ENCODE results near the gene CTSW.
A peak's percentile ranks its signal among the peaks of the same experiment; 100 is the strongest.

The CTSW gene

GRCh38 chr11:65867284-65868071 lies 12.2 kb upstream of the CTSW start:
- DNase-seq (ENCODE audit: low read depth), result no peak

DNA sequence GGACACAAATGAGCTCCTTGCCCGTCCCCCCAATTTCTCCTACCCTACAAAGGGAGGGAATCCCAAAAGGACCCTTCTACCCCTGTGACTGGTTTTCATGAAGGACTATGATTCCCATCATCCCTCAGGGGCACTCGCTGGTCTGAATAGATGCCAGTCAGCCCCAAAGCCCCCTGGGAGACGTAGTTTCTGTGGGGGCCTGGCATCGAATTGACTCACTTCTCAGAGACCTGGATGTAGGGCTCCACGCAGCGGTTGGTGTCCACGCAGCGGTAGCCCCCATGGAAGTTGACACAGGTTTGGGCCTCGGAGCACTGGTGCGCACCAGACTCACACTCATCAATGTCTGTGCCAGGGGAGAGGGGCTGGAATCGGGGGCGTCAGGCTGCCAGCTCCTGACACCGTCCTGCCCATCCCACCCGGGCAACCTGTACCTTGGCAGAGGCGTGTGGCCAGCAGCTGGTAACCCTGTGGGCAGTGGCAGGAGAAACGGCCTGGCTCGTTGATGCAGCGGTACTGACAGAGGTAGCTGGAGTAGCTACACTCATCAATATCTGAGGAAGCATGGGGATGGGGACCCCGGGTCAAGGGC lies 11.5 kb upstream of the CTSW start:
- no peak for DNase-seq (ENCODE audit: low read depth)

DNA sequence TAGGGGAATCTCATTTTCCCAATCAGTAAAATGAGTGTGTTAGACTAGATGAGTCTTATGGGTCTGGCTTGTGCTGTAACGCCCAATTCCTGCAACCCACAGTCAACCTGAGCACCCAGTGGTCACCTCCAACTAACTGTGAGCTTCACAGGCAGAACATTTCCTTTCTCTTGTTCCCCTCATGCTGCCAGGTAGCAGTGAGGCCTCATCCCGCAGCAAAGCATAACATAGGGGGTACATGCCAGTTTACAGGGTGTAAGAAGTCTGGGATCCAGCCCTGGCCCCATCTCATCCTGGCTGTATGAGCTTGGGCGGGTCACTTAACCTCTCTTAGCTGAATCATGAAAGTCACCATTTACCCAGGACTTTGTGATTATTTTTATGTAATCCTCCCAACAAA lies 10.7 kb upstream of the CTSW start:
- DNase-seq (ENCODE audit: low read depth), result no peak

DNA sequence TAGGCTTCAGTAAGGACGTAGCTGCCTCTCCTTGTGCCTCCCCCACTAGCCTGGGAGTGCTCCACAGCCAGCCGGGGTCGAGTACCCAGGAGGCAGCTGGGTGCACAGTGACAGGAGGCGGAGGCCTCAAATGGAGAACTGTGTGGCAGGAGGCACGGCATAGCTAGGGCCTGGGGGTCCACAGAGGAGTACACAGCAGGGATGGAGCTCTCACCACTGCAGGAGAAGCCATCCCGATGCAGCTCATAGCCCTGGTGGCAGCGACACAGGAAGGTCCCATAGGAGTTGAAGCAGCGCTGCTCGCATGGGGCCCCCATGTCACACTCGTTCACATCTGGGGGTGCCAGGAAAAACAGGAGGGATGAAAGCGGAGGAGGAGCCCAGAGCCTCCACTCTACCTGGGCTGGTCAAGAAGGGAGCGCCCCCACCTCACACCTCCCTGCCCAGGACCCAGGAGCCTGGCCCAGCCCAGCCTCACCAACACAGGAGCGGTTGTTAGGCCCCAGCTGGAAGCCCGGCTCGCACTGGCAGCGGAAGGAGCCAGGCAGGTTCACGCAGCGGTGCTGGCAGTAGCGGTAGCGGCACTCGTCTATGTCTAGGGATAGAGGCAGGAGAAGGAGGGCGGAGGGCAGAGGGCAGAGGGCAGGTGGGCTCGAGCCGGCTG lies 9.9 kb upstream of the CTSW start:
- DNase-seq (ENCODE audit: low read depth), result no peak

- DNase-seq (ENCODE audit: low read depth), result no peak
Observed at GRCh38 chr11:65870307-65870658, 9.4 kb upstream of the CTSW start.

- no peak for DNase-seq (ENCODE audit: low read depth)
Observed at GRCh38 chr11:65870706-65871681, 8.6 kb upstream of the CTSW start.

DNA sequence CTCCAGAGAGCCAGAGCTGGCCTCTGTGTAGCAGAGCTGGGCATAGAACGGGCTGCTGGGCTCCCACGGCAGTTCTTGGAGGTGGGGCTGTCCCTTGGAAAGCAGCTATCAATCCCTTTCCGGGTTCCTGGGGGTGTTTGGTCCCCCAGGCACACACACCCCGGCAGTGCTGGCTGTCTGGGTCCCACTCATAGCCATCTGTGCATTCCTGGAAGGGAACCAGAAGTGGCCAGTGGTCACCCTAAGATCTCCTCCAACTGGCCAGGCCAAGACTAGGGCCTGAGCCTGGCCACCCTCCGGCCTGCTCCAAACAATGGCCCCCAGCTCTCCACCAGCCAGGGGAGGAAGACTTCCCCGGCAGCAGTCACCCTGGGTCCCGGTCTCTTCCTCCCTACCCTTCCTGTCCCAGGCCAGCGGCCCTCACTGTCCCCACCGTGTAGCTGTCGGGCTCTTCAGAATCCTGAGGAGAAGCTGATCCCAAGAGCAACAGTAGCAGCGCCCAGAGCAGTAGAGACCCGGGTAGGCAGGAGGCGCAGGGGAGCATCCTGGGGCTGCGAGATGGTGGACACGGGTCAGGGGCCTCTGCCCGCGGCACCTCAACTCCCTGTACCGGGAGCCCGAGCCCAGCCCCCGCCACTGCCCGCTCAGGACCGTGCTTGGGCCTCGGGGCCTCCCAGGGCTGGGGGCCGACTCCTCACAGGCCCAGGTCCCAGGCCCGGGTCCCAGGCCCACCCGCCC lies 7.7 kb upstream of the CTSW start:
- peak; percentile 36 for DNase-seq (ENCODE audit: low read depth)

GRCh38 chr11:65872586-65873317 lies 6.9 kb upstream of the CTSW start, which contains the start of gene EFEMP2:
Gene EFEMP2 (minus strand): TSS chr11:65872800. CDS start chr11:65872354, 446 bp downstream.
- no peak for DNase-seq (ENCODE audit: low read depth)

DNA sequence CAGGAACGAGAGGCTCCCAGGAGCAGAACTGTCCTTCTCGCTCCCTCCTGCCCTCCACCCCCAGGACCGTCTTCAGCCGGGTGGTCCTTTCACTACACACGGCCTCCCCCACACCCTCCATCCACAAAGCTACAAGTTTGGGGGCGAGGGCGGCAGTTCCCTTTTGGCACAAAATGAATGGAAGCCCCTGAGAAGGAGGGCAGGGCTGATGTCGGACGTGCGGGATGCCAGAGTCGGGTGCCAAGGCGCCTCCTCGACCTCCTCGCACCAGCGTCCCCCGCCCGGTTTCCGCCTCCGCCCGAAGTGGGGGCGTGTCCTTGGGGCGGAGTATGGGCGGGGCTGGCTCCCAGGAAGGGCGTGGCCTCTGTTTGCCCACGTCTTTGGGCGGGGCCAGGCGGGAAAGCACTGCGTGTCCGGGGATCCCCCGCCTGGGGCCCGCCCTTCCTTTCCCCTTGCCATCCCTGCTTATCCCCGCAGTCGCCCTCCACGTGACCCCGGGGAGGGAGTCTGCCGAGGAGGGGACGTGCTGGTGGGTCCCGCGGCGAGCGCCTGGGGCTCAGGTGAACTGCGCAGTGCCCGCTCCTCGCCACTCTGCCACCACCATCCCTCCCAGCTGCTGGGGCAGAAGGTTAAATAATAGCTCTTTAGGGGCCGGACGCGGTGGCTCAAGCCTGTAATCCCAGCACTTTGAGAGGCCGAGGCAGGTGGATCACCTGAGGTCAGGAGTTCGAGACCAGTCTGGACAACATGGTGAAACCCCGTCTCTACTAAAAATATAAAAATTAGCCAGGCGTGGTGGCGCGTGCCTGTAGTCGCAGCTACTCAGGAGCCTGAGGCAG lies 6.1 kb upstream of the CTSW start:
- peak; percentile 86 for DNase-seq (ENCODE audit: low read depth)

DNA sequence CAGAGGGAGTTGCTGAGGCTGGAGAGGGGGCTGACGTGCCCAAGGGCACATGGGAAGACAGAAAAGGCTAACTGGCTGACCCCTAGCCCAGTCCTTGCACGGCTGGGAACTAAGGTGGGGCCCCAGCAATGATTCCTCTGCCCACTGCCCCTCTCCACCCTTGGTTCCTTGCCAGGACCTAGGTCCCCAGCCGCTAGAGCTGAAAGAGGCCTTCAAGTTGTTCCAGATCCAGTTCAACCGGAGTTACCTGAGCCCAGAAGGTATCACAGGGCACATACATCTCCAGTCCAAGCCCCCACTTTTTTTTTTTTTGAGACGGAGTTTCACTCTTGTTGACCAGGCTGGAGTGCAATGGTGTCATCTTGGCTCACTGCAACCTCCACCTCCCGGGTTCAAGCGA lies 390 bp downstream of the CTSW start:
- no peak for DNase-seq (ENCODE audit: low read depth)

DNA sequence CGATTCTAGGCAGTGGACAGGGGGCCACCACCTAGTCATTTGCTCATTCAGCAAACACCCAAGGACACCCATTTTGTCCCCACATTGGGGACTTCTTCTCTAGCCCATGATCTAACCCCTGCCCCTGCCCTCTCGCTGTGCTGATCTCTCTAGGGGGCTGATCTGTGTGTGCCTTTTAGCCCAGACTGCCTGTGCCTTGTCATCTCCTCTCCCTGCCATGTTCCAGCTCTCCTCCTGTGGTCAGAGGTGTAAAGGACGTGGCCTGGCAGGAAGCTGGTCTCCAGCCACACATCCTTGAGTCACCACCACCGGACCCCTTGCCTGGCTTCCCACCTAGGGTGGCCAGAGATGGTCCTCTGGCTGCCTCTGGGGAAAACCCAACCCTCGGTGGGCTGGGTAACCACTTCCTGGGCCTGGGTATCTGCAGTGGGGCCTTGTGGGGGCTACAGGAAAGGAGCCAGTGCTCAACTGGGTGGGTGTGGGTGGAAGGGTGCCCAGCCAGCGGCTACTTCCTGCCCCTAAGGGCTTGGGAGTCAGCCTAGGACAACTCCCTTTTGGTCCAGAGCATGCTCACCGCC lies 1.3 kb downstream of the CTSW start:
- no peak for DNase-seq (ENCODE audit: low read depth)

GRCh38 chr11:65882120-65883057 lies 2.8 kb downstream of the CTSW start:
- DNase-seq (ENCODE audit: low read depth), result no peak

DNA sequence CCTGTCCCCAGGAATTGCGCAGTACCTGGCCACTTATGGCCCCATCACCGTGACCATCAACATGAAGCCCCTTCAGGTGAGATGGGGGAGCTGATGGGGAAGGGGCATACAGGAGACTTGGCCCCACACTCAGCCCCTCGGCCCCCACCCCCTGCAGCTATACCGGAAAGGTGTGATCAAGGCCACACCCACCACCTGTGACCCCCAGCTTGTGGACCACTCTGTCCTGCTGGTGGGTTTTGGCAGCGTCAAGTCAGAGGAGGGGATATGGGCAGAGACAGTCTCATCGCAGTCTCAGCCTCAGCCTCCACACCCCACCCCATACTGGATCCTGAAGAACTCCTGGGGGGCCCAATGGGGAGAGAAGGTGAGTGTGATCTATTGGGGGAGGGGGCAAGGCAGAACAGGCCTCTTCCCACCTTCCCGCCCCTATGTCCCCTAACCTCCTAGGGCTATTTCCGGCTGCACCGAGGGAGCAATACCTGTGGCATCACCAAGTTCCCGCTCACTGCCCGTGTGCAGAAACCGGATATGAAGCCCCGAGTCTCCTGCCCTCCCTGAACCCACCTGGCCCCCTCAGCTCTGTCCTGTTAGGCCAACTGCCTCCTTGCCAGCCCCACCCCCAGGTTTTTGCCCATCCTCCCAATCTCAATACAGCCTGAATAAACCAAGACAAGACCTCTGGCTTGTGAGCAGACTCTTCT lies 3.6 kb downstream of the CTSW start:
- no peak for DNase-seq (ENCODE audit: low read depth)

DNA sequence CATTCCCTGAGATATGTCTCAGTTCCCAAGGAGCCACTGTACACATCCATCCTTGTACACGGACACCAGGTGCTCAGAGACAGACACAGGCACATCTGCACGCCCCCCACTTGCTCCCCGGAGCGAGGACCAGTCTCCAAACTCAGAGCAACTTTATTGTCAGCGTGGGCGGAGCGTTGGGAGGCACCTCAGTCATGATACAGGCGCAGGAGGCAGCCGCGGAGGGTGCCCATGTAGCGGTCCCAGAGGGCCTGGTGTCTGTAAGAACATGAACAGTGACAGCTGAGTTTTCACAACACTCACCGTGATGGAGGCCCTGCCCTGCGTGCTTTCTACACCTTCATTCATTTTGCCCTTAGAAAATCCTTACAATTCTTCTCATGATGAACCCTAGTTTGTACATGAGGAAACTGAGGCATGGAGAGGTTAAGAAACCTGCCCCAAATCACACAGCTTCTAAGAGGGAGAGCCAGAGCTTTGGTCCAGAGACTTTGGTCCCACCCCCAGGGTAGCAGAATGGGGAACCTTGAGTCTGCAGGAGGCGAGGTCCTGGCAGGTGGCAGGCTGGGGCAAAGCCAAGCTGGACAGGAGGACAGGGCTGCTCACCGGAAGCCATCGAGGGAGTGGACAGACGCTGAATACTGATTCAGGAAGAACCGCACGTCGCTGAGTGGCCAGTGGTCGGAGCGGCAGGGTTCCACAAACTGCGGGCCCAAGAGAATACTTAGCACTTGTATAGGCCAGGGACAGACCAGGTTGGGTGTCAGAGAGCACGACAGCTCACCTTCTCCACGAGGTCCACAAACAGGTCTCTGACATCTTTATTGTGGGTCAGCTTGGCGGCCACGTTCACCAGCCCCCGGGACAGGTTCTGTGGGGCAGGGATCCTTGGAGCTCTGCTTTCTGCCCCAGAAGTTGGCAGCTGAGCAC lies 4.4 kb downstream of the CTSW start:
- no peak for DNase-seq (ENCODE audit: low read depth)

DNA sequence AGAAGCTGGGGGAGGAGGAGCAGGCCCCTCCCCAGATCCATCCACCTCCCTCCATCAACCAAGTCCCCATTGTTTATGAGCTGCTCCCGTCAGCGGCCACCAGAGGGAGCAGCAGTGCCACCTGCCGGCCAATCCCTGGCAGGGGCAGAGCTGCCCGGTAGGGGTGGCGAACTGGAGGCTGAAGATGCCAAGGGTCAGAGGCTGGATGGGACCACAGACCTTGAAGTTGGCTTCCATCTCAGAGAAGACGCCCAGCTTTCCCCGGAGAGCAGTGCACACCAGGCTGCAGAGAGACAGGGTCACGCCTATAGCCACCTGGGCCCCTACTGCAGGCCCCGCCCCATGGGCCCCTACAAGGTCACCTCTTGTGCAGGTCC lies 5.1 kb downstream of the CTSW start:
- DNase-seq (ENCODE audit: low read depth), result peak; percentile 64

DNA sequence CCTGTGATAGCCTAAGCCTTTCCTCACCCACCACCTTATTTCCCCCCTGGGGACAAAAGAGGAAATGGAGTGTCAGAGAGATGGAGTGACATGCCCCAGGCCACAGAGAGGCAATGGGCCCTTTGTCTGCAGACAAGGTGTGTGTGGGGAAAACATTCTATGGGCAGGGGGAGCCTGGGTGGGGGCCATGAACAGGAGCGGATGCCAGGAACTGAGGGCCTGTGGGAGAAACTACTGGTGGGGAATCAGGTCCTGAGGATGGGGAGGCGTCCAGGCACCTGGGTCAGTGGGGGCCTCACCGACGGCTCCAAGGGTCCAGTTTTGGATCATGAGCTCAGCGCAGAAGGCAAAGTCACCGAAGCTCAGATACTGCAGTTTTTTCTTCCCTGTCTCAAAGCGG lies 5.6 kb downstream of the CTSW start:
- DNase-seq (ENCODE audit: low read depth), result no peak

All from amniotic epithelial cell (primary cell).